Activated T-helper 2 cell treated with anti-CD3 and anti-CD28 coated beads, Interferon-gamma antibody, Interleukin-2, Interleukin-4, amounts not matched to agents 10 μg/mL and 5 μg/mL and 100 μg/mL, durations not matched to agents 14 hours and 24 hours and 36 hours (primary cell): ENCODE measurements around the gene KCNJ10. TPM values are rescaled to one million over a fixed set of nuclear protein-coding genes. Genes with fewer than 3 reads are reported as not detected.

ENCODE experiments used
- DNase-seq: peaks from one replicate; pipeline ENCODE4 v3.0.0; 2021; ENCODE audit warnings: low spot score
- H3K27ac Mint-ChIP-seq: one replicate; pipeline ENCODE4 v1.8.0; 2021; ENCODE audit warnings: mixed read lengths
- H3K27me3 Mint-ChIP-seq: one replicate; pipeline ENCODE4 v1.8.0; 2021; ENCODE audit warnings: low read depth, mixed read lengths
- H3K36me3 Mint-ChIP-seq: one replicate; pipeline ENCODE4 v1.8.0; 2021; ENCODE audit warnings: low read depth, mixed read lengths
- H3K4me1 Mint-ChIP-seq: one replicate; pipeline ENCODE4 v1.8.0; 2021; ENCODE audit warnings: low read depth, mixed read lengths
- H3K4me3 Mint-ChIP-seq: one replicate; pipeline ENCODE4 v1.8.0; 2021; ENCODE audit warnings: low read depth, mild to moderate bottlenecking, moderate library complexity, mixed read lengths
- H3K9me3 Mint-ChIP-seq: one replicate; pipeline ENCODE4 v1.8.0; 2021; ENCODE audit warnings: mixed read lengths
- intact Hi-C: fragments of 100-400 bp; cut with micrococcal nuclease; formaldehyde crosslinking; loops from one replicate; pipeline ENCODE4 v1.15.1; 2023
- total RNA-seq: library from RNA; stranded (reverse); gene quantifications from 2 replicates; pipeline ENCODE4 v1.2.3, GENCODE V29; 2022

KCNJ10 gene
- total RNA-seq, 1 donor from 2014 or later, result not detected

- no peaks in the 10 kb centered on the region for H3K36me3 Mint-ChIP-seq
- no peak overlapping the region for H3K27ac Mint-ChIP-seq
- no peak overlapping the region for H3K4me3 Mint-ChIP-seq
- DNase-seq, result no peak
- H3K4me1 Mint-ChIP-seq, result peaks cover 5% of the 10 kb centered on the region
- intact Hi-C loops, result no loop called here
- peaks cover 4% of the 10 kb centered on the region for H3K27me3 Mint-ChIP-seq
- H3K9me3 Mint-ChIP-seq, result no peaks in the 10 kb centered on the region
Measured at GRCh38 chr1:160107512-160107911, 37.6 kb upstream of the KCNJ10 start.

GRCh38 chr1:160105155-160105554 lies 35.2 kb upstream of the KCNJ10 start:
- intact Hi-C loops, result no loop called here
- no peak for DNase-seq
- H3K36me3 Mint-ChIP-seq, result no peaks in the 10 kb centered on the region
- peaks cover 4% of the 10 kb centered on the region for H3K27me3 Mint-ChIP-seq
- H3K9me3 Mint-ChIP-seq, result no peaks in the 10 kb centered on the region
- H3K27ac Mint-ChIP-seq, result no peak overlapping the region
- no peak overlapping the region for H3K4me3 Mint-ChIP-seq
- H3K4me1 Mint-ChIP-seq, result peaks cover 8% of the 10 kb centered on the region

- intact Hi-C loops, result no loop called here
- Mint-ChIP-seq H3K4me1 (peaks cover 10% of the 10 kb centered on the region), H3K9me3 (no peaks in the 10 kb centered on the region), H3K36me3 (no peaks in the 10 kb centered on the region), H3K4me3 (no peak overlapping the region), H3K27ac (no peak overlapping the region), H3K27me3 (peaks cover 4% of the 10 kb centered on the region)
- DNase-seq, result no peak
Measured at GRCh38 chr1:160104486-160104885, 34.5 kb upstream of the KCNJ10 start.

GRCh38 chr1:160103658-160104408 lies 33.9 kb upstream of the KCNJ10 start:
- H3K27ac Mint-ChIP-seq, result no peak overlapping the region
- no peak overlapping the region for H3K4me3 Mint-ChIP-seq
- peaks cover 13% of the 10 kb centered on the region for H3K4me1 Mint-ChIP-seq
- intact Hi-C loops, result no loop called here
- no peaks in the 10 kb centered on the region for H3K9me3 Mint-ChIP-seq
- no peaks in the 10 kb centered on the region for H3K36me3 Mint-ChIP-seq
- peaks cover 3% of the 10 kb centered on the region for H3K27me3 Mint-ChIP-seq
- DNase-seq, result no peak

GRCh38 chr1:160101717-160102522 lies 32.0 kb upstream of the KCNJ10 start:
- Mint-ChIP-seq H3K4me1 (peaks cover 20% of the 10 kb centered on the region), H3K4me3 (no peak overlapping the region), H3K9me3 (no peaks in the 10 kb centered on the region), H3K36me3 (no peaks in the 10 kb centered on the region), H3K27ac (no peak overlapping the region), H3K27me3 (no peaks in the 10 kb centered on the region)
- no peak for DNase-seq
- intact Hi-C loops, result loop anchor here (1.0 to 2.0 kb wide), 4 partner anchors 105 to 274 kb away; no protein-coding TSS in a partner anchor

- Mint-ChIP-seq H3K9me3 (no peaks in the 10 kb centered on the region), H3K4me3 (no peak overlapping the region), H3K36me3 (no peaks in the 10 kb centered on the region), H3K27me3 (no peaks in the 10 kb centered on the region), H3K4me1 (peaks cover 24% of the 10 kb centered on the region), H3K27ac (peak overlapping the region; percentile 11)
- DNase-seq, result peak; percentile 45
- intact Hi-C loops, result loop anchor here (1.0 to 2.0 kb wide), 4 partner anchors 106 to 275 kb away; no protein-coding TSS in a partner anchor
Measured at GRCh38 chr1:160101037-160101716, 31.2 kb upstream of the KCNJ10 start.

- no peak for DNase-seq
- no peaks in the 10 kb centered on the region for H3K36me3 Mint-ChIP-seq
- no peak overlapping the region for H3K4me3 Mint-ChIP-seq
- peaks cover 24% of the 10 kb centered on the region for H3K4me1 Mint-ChIP-seq
- no peak overlapping the region for H3K27ac Mint-ChIP-seq
- no peaks in the 10 kb centered on the region for H3K9me3 Mint-ChIP-seq
- intact Hi-C loops, result loop anchor here (2.0 kb wide), 4 partner anchors 107 to 191 kb away; partner anchors contain the start of gene DCAF8
- H3K27me3 Mint-ChIP-seq, result no peaks in the 10 kb centered on the region
Measured at GRCh38 chr1:160099716-160100375, 29.9 kb upstream of the KCNJ10 start.

GRCh38 chr1:160098852-160099561 lies 29.0 kb upstream of the KCNJ10 start:
- DNase-seq, result peak; percentile 92
- intact Hi-C loops, result loop anchor here (1.0 to 2.0 kb wide), 2 partner anchors 164 to 174 kb away; partner anchors contain the start of genes DCAF8 and TAGLN2
- no peaks in the 10 kb centered on the region for H3K36me3 Mint-ChIP-seq
- peak overlapping the region; percentile 71 for H3K4me3 Mint-ChIP-seq
- H3K27ac Mint-ChIP-seq, result peak overlapping the region; percentile 71
- peaks cover 24% of the 10 kb centered on the region for H3K4me1 Mint-ChIP-seq
- H3K9me3 Mint-ChIP-seq, result no peaks in the 10 kb centered on the region
- H3K27me3 Mint-ChIP-seq, result no peaks in the 10 kb centered on the region

GRCh38 chr1:160097911-160098851 lies 28.2 kb upstream of the KCNJ10 start, which contains the start of gene IGSF8:
TSS of gene IGSF8 (minus strand) at chr1:160098619. CDS start at chr1:160098472, 147 bp downstream.
- Mint-ChIP-seq H3K4me1 (peaks cover 24% of the 10 kb centered on the region), H3K27ac (peak within 1 kb of the TSS; percentile 82), H3K9me3 (no peaks in the 10 kb centered on the region), H3K4me3 (peak within 1 kb of the TSS; percentile 89), H3K27me3 (no peaks in the 10 kb centered on the region), H3K36me3 (no peaks in the 10 kb centered on the region)
- peak; percentile 89 for DNase-seq
- intact Hi-C loops, result loop anchor here (1.0 to 2.0 kb wide), 2 partner anchors 165 to 173 kb away; partner anchors contain the start of genes DCAF8 and TAGLN2

- peak overlapping the region; percentile 82 for H3K27ac Mint-ChIP-seq
- intact Hi-C loops, result no loop called here
- peaks cover 24% of the 10 kb centered on the region for H3K4me1 Mint-ChIP-seq
Measured at GRCh38 chr1:160097151-160097910, 27.4 kb upstream of the KCNJ10 start.

More at GRCh38 chr1:160097151-160097910, 27.4 kb upstream of the KCNJ10 start:
- H3K9me3 Mint-ChIP-seq, result no peaks in the 10 kb centered on the region
- peak overlapping the region; percentile 89 for H3K4me3 Mint-ChIP-seq
- no peak for DNase-seq
- H3K36me3 Mint-ChIP-seq, result no peaks in the 10 kb centered on the region
- H3K27me3 Mint-ChIP-seq, result no peaks in the 10 kb centered on the region
